HEK293 (cell line): ENCODE measurements around the gene KIAA0319L.

Source experiments
- FEZF1 ChIP-seq: fragments of 450-650 bp; formaldehyde crosslinking; IDR thresholded peaks from 2 replicates; pipeline ENCODE4 v1.5.1; 2016; ENCODE audit warnings: missing biosample characterization, missing genetic modification characterization
- HOXD13 ChIP-seq: sonication (generic); formaldehyde crosslinking; IDR thresholded peaks from 2 replicates; pipeline ENCODE4 v1.8.0; 2022; ENCODE audit warnings: missing genetic modification reagents, borderline replicate concordance
- RBAK ChIP-seq: fragments of 450-650 bp; formaldehyde crosslinking; IDR thresholded peaks from 2 replicates; pipeline ENCODE4 v1.5.1; 2016; ENCODE audit warnings: missing biosample characterization, missing genetic modification characterization
- SP2 ChIP-seq: fragments of 450-650 bp; formaldehyde crosslinking; IDR thresholded peaks from 2 replicates; pipeline ENCODE4 v1.5.1; 2016; ENCODE audit warnings: missing biosample characterization, missing genetic modification characterization
- TCF7L2 ChIP-seq: IDR thresholded peaks from 2 replicates; pipeline ENCODE4 v1.6.1; 2011; ENCODE audit warnings: low read depth, mild to moderate bottlenecking, inconsistent platforms, low read length, moderate library complexity, borderline replicate concordance
- ZNF239 ChIP-seq: fragments of 450-650 bp; formaldehyde crosslinking; IDR thresholded peaks from 2 replicates; pipeline ENCODE4 v1.5.1; 2016; ENCODE audit warnings: missing biosample characterization, missing genetic modification characterization
- ZNF768 ChIP-seq: fragments of 450-650 bp; formaldehyde crosslinking; IDR thresholded peaks from 2 replicates; pipeline ENCODE4 v1.5.1; 2018; ENCODE audit warnings: missing biosample characterization, mild to moderate bottlenecking, missing genetic modification characterization
- TF ChIP-seq, protein P1 (sequence below): fragments of 450-650 bp; formaldehyde crosslinking; IDR thresholded peaks from 2 replicates; pipeline ENCODE4 v1.5.1; 2016; ENCODE audit warnings: missing biosample characterization, missing genetic modification characterization

DNA sequence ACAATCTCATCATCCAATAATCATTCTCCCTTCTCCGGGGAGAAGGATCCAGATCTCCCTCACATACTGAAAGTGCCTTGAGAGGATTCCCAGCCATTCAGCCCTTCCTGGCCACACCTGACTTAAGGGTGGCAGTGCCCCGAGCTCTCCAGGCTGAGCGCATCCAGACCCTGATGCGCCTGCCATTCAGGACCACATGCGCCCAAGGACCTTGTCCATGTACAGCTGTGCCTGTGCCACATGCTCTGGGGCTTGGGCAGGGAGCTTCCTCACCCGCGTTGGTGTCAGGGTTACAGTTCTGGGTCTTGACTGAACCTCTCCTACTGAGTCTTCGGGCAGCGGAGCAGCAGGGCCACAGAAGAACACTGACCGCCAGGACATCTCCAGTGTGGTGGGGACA lies 121.1 kb downstream of the KIAA0319L start:
- TF ChIP-seq ZNF239 (tag by site-specific recombination) = no peak
- TF ChIP-seq, protein P1, sequence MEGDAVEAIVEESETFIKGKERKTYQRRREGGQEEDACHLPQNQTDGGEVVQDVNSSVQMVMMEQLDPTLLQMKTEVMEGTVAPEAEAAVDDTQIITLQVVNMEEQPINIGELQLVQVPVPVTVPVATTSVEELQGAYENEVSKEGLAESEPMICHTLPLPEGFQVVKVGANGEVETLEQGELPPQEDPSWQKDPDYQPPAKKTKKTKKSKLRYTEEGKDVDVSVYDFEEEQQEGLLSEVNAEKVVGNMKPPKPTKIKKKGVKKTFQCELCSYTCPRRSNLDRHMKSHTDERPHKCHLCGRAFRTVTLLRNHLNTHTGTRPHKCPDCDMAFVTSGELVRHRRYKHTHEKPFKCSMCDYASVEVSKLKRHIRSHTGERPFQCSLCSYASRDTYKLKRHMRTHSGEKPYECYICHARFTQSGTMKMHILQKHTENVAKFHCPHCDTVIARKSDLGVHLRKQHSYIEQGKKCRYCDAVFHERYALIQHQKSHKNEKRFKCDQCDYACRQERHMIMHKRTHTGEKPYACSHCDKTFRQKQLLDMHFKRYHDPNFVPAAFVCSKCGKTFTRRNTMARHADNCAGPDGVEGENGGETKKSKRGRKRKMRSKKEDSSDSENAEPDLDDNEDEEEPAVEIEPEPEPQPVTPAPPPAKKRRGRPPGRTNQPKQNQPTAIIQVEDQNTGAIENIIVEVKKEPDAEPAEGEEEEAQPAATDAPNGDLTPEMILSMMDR (tag by site-specific recombination) = no peak
- TF ChIP-seq FEZF1 = no peak
- no peak for TF ChIP-seq TCF7L2
- no peak for TF ChIP-seq RBAK (tag by site-specific recombination)
- TF ChIP-seq SP2 (tag by site-specific recombination) = no peak
- TF ChIP-seq ZNF768 (tag by site-specific recombination) = no peak
- no peak for TF ChIP-seq HOXD13 (CRISPR knock-in tag)
